Embryonic facial prominence (tissue), 1 donor: ENCODE results near the gene GATB.

ENCODE experiments used
- DNase-seq: peaks from one replicate; pipeline ENCODE4 v3.0.0-alpha.2; 2016; ENCODE audit errors: extremely low spot score

The GATB gene

DNA sequence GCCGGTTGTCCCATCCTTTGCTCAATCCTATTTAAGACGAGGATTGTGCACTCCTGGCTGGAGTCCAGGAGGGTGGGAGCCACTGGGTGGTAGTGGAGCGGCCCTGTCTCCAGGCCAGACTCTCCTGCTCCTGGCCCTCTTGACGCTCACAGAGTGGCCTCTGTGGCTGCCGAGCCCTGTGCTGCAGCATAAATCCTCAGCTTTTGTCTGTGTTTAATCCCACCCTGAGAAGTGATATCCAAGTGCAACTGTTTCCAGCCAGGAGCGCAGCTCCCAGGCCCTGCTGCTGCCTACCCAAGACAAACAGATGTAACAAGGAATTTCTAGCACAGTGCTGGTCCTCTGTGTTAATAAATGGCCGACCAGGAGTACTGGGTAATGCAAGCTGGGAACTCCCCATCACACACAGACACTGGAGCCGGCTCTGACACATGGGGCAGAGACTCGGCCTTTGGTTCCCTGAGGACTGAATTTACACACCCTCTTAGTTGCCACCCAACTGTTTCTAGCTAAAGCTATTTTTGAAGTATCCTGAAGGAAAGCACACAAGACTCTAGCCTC is 85.3 kb downstream of the GATB start:
- DNase-seq = no peak

DNA sequence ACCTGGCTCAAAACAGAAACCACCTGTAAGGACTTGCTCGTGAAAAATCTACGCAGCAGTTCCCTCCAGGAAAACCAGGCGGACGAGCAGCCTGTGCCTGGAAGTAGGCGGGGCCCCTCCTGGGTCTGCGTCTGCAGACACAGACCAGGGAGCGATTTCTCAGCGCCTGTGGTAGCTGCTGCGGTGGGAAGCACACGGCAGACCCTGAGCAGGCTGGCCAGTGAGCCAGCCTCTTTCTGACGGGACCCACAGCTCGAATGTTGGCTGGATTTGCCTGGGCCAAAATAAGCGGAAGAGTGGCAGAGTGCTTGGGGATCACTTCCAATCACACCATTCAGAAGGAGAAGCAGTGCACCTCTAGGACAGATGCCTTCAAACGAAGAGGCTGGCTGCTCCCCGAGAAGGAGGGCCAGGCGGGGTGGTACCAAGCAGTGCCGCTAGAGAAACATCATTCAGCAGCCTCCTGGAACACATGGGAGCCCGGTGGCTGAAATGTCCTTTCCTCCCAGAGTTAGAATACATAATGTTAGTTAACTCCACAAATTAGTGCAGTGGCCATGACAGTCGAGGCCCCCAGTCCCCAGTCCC is 85.9 kb downstream of the GATB start:
- DNase-seq = no peak

DNA sequence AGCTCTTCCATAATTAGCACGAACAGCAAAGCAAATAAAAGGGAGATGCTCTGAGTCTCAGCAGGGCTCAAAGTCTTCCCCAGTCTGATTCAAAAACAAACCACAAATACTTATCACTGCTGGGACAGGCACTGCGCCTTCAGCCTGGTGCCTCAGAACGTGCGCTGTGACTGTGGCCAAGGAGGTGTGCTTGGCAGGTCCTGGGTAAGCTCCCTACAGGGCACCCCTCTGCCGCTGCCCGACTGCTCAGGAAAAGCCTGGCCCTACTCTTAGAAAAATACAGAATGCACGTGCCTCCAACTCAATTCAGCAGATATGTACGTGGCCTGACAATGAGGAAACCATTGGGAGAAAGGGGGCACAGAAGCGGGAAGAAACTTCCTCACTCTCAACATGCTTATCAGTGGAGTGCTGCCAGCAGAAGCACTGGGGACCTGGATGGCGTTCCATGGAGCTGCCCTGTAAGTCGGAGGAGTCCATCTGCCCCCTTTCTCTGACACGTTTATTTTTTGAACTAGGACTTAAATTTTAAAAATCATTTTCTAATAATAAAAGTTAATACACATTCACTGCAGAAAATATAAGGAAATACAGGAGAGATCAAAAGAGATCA is 86.8 kb downstream of the GATB start:
- DNase-seq = no peak

DNA sequence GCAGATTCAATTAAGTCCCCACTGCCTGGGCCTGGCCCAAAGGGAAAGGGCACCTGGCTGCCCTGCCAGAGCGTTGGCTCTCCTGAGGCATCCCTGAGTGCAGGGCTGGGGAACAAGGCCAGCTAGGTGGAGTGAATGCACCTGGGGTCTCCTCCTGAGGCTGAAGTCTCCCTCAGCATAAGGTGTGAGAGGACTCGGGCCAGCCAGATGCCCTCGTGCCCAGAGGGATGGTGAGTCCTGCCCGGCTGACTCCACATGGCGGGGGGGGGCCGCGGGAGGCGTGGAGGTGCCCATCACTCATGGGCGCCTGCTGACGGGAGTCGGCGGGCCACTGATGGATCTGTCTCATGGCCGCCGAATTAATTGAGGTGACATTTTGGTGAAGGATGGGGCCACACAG is 87.8 kb downstream of the GATB start:
- DNase-seq = no peak

DNA sequence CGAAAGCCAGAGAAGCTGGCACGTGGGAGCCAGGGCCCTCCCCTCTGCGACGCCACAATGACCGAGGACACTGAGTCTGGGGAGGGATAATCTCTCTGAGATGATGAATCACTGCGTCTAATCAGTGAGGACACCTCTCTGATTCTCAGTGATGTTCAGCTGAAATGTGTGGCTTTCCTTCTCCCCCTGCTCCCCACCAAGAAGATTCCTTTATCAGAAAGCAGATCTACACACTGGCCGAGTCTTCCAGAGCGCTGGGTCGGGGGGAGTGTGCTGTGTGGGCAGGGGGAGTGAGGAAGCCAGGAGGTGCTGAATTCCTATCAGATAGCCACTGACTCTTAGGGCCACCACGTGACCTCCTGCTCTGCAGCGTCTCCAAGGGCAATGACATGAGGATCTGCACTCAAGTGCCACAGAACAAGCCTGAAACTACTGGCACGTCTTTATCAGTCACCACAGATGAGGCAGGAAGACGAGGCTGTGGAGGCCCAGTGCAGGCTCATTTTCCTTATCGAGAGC is 89.2 kb downstream of the GATB start:
- DNase-seq = no peak

DNA sequence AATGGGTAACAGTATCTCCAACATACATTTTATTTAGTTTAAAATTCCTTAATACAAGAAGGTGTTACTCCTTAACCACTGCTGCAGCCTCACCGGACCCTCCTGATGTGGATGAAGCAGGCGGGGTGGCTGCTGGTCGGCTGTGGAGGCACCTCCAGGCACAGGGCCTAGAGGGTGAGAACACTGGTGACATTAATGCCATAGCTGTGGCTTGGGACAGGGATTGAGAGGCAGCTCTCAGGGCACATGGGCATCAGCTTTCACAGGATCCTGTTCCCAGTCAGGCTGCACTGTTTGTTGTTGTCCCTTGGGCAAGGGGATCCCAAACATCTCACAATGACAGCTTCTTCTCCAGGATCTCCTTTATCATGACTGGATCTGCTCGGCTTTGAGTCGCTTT is 90.0 kb downstream of the GATB start:
- no peak for DNase-seq

DNA sequence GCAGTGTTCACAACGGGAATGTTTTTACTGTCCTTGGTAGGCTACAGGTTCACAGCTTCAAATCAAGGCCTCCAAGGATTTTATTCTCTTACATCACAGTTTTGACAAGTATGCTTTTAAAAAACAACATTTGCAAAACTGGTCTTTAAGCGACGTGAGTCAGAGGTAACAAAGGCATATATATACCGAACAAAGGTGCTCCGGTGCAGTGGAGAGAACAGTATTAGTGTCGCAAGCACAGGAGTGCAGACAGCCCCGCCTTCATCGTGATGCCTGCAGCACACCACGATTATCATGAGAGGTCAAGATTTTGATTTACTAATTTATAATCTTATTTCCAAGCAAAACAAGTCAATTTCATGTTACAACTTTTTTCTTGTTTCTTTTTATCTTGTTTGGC is 90.8 kb downstream of the GATB start:
- DNase-seq = no peak

DNA sequence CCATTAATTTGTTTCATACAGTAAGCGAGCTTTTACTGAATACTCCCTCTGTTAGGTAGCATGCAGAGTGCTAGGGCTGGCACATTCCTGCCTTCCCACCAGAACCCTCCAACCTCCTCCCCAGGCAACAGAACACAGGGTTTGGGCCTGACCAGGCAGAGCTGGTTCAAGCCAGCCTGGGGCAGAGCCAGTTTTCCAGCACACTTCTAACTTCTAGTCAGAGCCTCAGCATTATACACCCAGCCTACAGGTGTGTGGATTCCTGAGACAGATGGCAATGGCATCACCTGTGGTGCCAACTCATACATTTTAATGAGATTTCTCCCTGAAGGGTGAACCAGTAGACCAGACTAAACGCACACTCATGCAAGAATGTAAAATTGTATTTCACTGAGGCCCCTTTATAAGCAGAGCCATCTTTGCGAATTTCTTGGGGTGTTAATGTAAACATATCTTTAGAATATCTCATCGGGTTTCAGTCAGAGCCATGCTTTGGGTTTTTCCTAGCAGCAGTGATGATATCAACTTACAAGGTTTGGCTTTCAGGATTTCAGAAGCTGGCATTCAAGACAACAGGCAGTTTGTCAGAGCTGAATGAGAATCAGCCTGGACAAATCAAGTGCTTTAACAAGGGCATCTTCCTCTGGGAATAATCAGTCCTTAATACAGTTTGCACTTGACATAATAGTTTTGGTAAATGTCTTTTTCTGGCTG is 92.0 kb downstream of the GATB start:
- DNase-seq = no peak

DNA sequence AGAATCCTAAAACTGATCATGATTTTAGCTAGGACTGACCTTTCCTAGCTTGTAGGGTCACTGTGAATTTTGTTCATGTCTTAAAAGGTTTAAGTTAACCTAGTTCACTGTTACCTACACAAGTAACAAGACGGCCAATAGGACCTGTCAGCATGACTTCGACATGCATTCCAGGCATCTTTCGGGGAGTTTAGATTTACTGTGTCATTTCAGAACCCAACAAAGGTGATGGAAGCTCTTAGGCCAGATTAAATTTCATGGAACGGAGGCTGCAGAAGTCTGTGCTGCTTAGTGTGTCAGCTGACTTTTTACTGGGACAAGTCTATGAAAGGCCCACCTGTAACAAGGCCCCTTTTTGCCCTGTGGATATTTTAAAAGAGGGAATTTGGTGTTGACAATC is 93.1 kb downstream of the GATB start:
- DNase-seq = no peak

DNA sequence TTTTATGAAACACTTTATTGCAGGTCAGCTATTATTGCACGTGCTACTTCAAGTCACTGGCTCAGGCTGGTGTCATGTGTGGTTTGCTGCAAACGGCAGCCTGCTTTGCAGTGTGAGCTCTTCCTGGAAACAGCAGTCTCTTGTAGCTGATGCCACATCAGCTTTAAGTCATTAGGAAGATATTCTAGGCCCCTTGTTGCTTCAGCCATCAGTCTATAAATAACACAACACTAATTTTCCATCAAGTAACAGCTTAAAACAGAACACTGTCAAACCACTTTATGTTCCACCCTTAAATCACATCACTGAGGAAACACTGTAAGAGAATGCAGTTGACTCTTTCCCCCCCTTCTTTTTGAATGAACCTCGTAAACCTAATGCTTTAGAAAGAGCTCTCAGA is 93.8 kb downstream of the GATB start:
- no peak for DNase-seq

DNA sequence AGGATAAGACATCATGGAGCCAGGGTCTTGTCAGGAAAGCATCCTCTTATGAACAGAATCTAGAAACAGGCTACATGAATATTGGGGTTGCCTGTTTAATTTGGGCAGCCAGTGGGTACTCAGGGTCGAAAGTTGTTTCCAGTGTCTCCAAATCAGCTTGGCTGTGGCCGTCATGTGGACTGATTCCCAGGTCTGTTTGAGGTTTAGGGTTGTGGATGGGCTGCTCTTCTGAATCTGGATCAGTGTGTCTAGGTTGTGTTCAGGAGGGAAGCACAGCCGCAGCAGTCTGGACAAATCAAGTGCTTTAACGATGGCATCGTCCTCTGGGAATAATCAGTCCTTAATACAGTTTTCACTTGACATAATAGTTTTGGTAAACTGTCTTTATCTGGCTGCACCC is 94.3 kb downstream of the GATB start:
- DNase-seq = no peak

DNA sequence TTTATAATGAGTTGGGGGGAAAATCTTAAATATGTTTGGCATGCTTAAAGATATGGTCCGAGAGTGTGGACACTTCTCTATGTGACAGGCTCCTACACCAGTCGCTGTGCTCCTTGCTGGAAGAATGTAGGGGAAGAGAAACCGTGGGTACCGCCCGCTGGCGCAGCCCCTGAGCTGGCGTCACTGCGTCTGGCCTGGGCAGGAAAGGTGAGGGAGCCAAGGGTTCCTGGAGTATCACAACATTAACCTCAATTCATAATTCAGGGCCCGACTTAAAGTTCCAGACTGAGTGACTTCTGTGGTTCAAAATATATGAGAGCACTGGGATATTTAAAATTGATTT is 95.1 kb downstream of the GATB start:
- no peak for DNase-seq

DNA sequence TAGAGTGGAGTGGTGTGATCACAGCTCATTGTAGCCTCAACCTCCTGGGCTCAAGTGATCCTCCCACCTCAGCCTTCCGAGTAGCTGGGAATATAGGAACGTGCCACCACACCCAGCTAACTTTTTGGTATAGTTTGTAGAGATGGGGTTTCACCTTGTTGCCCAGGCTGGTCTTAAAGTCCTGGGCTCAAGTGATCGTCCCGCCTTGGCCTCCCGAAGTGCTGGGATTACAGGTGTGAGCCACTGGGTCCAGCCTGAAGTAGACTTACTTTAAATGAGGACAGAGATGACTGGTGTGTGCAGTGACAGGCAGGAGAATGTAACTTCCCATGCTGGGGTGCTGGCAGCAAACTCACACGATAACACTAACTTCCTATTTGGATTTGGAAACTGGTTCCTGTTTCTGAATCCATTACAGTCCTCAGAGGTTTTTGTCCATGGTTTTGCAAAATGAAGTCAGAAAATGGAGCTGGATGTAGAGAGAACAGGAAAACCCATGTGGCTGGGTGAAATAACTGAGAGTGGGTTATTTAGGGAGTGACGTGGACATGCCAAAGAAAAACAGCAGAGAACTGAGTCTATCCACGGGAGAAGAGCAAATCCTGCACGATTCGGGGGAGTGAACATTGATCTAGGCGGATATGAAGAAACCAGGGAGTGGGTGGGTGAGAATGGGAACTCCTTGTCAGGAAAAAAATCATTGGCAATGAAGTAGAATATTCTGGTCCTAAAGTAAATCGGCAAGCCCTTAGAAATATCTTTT is 95.6 kb downstream of the GATB start:
- no peak for DNase-seq

DNA sequence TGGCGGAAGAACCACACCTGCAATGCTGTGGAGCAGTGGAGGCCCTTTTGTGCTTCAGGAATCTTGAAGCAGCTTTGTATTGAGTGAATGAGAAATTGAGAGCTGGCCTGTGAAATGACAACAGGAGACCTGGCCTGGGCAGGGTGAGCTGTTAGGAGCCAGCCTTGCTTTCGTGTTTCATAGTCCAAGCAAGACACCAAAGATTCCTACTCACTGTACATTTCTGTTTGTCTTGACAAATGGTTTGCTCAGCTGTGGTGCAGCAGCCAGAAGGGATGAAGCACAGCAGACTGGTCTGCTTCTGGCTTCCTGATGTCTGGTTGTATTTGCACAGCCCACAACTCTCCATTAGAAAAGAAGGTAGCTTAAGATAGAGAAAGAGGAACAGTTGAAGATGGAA is 96.5 kb downstream of the GATB start:
- DNase-seq = no peak

DNA sequence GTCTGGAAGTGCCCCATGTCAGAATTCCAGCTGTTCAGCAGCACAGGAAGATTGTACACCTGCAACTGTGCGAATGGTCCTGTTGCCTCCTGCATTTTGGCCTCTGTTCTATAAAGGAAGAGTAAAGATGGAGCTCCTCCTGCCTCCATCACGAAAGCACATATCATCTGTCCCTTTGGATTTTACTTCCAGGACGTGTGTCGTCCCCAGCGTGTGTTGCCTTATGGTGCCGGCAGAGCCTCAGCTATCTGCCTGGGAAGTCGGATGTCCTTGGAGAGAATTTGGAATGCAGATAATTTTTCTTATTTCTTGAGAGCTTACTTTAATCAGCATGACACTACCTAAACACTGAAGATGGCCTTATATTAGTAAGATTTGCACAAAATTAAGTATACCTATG is 97.7 kb downstream of the GATB start:
- no peak for DNase-seq

DNA sequence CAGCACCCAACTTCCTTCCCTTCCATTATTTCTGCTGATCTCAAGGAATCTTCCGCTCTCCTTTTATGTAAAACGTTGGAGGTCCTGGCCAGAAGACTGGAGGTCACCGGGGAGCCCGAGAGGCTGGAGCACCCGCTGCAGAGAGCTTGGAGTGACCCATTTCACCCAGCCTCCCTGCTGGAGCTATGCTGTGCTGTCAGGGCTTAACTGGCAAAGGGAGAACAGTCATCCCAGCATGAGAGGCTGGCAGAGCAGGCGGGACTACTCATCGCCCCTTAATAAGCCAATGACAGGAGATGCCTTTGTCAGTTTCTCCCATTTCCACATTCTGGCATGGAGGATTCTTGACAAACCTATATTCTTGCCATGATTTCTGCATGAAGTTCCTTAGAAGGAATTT is 98.9 kb downstream of the GATB start:
- DNase-seq = no peak

DNA sequence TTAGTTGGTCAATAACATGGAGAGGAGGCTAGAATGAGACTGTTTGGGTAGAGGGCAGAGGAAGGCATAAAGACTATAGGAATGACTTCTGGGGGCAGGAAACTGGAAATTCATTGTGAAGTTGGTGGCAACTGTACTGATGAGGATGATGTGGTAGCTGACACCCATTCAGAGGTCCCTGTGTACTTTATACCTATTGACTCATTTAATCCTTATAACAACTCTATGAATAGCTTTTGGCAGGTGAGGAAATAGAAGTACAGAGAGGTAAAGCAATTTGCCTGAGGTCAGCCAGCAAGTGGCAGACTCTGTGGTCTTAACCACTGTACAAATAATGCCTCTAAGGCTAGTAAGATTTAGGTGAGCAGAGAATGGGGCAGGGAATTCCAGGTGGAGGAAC is 100.1 kb downstream of the GATB start:
- no peak for DNase-seq

DNA sequence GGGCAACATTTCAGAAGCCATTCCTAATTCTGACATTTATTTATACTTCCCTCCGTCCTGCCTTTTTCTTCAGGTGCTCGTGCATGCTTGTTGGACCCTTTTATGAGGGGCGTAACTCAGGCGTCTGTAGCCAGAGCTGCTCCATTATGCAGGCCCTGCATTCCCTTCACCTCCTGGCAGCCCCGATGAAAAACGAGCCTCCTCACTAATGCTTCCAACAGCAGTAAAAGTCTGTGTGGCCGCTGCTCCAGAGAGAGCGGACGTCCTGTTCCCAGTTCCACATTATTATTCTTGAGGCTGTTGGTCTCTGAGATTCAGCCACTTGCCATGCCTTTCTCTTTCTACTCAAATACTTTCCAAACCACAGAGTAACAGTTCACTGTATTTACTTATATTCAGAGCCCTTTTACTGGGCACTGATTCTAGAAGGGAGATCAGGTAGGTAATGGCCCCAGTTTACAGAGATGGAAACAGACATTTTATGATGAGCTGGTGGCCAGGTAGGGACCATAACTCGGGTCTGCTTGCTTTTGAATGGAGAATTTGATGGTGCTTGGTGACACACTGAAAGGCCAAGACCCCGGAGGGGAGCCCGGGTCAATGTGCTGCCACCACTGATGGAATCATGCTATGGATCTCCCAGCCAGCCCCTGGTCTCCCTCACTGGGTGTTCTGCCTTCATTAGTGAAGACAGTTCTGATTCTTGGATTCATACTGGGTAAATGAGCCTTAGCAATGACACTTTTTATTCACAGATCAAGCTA is 101.0 kb downstream of the GATB start:
- no peak for DNase-seq

DNA sequence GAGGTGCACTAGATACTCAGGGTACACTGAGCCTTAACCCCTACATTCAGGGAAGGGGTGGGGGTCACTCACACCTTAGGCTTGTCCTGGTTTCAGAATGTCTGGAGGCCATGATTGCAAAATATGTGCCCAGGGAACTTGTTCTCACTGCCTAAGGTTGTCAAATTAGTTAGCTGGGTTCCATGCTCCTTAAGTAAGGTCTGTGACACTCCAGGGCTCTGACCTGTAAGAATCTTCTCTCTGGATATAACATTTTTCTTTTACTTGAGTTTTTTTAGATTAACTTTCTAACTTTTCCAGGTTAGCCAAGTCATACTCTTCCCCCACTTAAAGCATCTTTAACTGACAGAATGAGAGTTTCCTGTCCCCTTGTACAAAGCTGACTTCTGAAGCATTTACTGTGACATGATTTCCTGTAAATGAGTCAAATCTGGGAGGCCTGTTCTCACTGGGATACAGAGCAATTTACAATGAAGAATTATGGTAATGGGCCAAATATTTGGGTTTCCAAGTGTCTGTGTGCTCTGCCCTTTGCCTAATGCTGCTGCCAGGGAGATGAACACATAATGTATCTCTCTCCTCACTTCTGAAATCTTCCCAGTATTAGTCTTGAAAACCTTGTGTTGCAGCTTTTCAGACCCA is 101.7 kb downstream of the GATB start:
- no peak for DNase-seq

DNA sequence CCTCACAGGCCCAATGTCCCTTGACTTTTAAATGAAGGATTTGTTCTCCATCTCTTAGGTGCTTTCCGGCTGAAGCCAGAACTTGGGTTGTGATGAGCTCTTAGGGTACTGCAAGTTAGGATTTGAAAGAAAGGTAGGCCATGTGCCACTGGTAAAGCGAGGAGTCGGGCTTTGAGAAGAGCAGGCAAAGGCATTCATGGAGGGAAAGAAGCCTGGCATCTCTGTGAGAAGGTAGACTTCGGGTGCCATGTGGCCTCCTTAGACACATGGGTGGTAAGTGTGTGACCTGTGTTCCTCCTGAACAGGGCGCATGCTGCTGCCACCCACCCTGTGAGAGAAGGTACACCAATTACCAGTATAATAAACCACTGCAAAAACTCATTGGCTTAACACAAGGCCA is 102.9 kb downstream of the GATB start:
- no peak for DNase-seq

DNA sequence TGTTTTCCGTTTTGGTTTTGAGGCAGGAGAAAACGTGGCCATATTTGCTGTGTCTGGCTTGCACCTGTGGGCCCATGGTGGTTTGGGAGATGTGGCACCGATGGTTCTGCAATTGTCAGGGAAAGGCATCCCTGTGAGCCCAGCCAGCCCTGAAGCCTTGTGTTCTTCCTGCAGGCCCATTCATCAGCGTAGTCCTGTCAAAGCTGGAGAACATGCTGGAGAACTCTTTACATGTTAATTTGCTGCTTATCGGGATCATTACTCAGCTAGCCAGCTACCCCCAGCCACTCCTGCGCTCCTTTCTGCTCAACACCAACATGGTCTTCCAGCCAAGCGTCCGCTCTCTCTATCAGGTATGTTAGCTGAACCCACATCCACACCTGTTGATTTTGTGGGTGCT is 104.7 kb downstream of the GATB start:
- DNase-seq = no peak
